ENCODE data around the gene XPOT.
"Not testable (repeated sequence)": the region's sequence is repeated elsewhere in the genome, so short reads cannot be mapped to it uniquely, and the experiment has no call there.

The XPOT gene

GRCh38 chr12:64403707-64404469 is at the start of gene XPOT:
Gene XPOT (plus strand): TSS chr12:64404392. CDS start chr12:64410036, 5,644 bp downstream.
- peak; percentile 43 for DNase-seq

GRCh38 chr12:64356209-64356608 is 48.0 kb upstream of the XPOT start:
- DNase-seq, result not testable (repeated sequence)

- DNase-seq, result not testable (repeated sequence)
Measured at GRCh38 chr12:64361173-64361572, 43.0 kb upstream of the XPOT start.

- DNase-seq, result no peak
Measured at GRCh38 chr12:64362721-64363305, 41.4 kb upstream of the XPOT start.

- no peak for DNase-seq
Measured at GRCh38 chr12:64383675-64384074, 20.5 kb upstream of the XPOT start.

- DNase-seq, result no peak
Measured at GRCh38 chr12:64385019-64385418, 19.2 kb upstream of the XPOT start.

GRCh38 chr12:64385468-64385867 is 18.7 kb upstream of the XPOT start:
- no peak for DNase-seq

- DNase-seq, result no peak
Measured at GRCh38 chr12:64387197-64387816, 16.9 kb upstream of the XPOT start.

GRCh38 chr12:64389154-64389553 is 15.0 kb upstream of the XPOT start:
- DNase-seq, result no peak

GRCh38 chr12:64390275-64390851 is 13.8 kb upstream of the XPOT start, which contains the start of gene C12orf56:
Gene C12orf56 (minus strand): TSS chr12:64390758. CDS start chr12:64390565, 193 bp downstream.
- DNase-seq, result no peak

GRCh38 chr12:64392221-64392620 is 12.0 kb upstream of the XPOT start:
- DNase-seq, result no peak

- DNase-seq, result no peak
Measured at GRCh38 chr12:64395739-64396138, 8.5 kb upstream of the XPOT start.

- no peak for DNase-seq
Measured at GRCh38 chr12:64400041-64400440, 4.2 kb upstream of the XPOT start.

- no peak for DNase-seq
Measured at GRCh38 chr12:64402181-64402580, 2.0 kb upstream of the XPOT start.

GRCh38 chr12:64404470-64405256 is 471 bp downstream of the XPOT start:
- no peak for DNase-seq

GRCh38 chr12:64407342-64408223 is 3.4 kb downstream of the XPOT start:
- DNase-seq, result no peak

- DNase-seq, result no peak
Measured at GRCh38 chr12:64411427-64411826, 7.2 kb downstream of the XPOT start.

- no peak for DNase-seq
Measured at GRCh38 chr12:64412459-64412858, 8.3 kb downstream of the XPOT start.

GRCh38 chr12:64413884-64414283 is 9.7 kb downstream of the XPOT start:
- DNase-seq, result no peak

GRCh38 chr12:64418209-64418608 is 14.0 kb downstream of the XPOT start:
- no peak for DNase-seq

GRCh38 chr12:64419696-64420095 is 15.5 kb downstream of the XPOT start:
- no peak for DNase-seq

GRCh38 chr12:64427988-64428387 is 23.8 kb downstream of the XPOT start:
- DNase-seq, result no peak

Measured in cortex of kidney (tissue), 1 donor.